ENCODE results near the gene ILF2. TPM values are rescaled to one million over a fixed set of nuclear protein-coding genes. Genes with fewer than 3 reads are reported as not detected.

The ILF2 gene
- total and polyA plus RNA-seq, 4 donors: 46.7 to 133 (median 111) TPM

DNA sequence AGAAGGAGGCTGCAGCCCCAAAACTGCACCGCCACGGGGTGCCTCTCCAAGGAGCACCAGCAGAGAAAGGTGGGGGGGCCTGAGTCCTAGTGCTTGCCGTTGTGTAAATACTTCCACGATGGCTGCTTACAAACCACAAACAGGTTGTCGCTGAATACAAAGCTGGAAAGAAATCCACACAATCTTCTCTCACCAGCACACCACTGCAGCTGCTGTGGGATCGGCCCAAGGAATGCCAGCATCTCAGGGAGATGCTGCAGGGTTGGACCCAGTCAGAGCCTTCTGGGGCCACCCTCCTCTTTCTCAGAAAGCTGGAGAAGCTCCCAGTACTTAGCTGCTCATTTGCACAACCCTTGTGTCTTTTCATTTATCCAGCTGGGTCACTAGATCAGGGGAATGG is 51.6 kb downstream of the ILF2 start:
- no peak overlapping the region for H3K9ac ChIP-seq (ENCODE audit: insufficient read depth in 1 of 2, low read length in 2 of 2)
- TF ChIP-seq CTCF (IDR thresholded peaks at IDR 0.05; ENCODE audit: control extremely low read depth, extremely low read depth): no peak
- ATAC-seq (ENCODE audit: insufficient read depth, low FRiP score) (no peak), DNase-seq (no peak)
- no peaks in the 10 kb centered on the region for H3K27me3 ChIP-seq (ENCODE audit: control insufficient read depth in 3 of 3, insufficient read depth in 3 of 3, low read length in 2 of 3)
- peaks cover 2 to 6% (median 4%) of the 10 kb centered on the region in 4 donors for H3K36me3 ChIP-seq (ENCODE audit: control insufficient read depth in 4 of 4, insufficient read depth in 4 of 4, low read length in 4 of 4)
- peaks cover 0 to 18% (median 11%) of the 10 kb centered on the region in 5 donors for H3K4me1 ChIP-seq (ENCODE audit: control insufficient read depth in 5 of 5, insufficient read depth in 5 of 5, low read length in 5 of 5)
- no peaks in the 10 kb centered on the region for H3K9me3 ChIP-seq (ENCODE audit: control insufficient read depth in 4 of 4, insufficient read depth in 3 of 4, low read length in 3 of 4)
- 86 to 94% methylated on average over 6 of the region's 6 CpGs for WGBS, 2 donors
- no peak overlapping the region for H3K27ac ChIP-seq (ENCODE audit: low read depth in 1 of 2, low read length in 1 of 2)
- no peak overlapping the region for H3K4me3 ChIP-seq

GRCh38 chr1:153617663-153618062 is 53.1 kb downstream of the ILF2 start:
- TF ChIP-seq CTCF (IDR thresholded peaks at IDR 0.05; ENCODE audit: control extremely low read depth, extremely low read depth): peak; percentile 65
- Histone ChIP-seq H3K9ac (ENCODE audit: insufficient read depth in 1 of 2, low read length in 2 of 2) (no peak overlapping the region), H3K4me3 (no peak overlapping the region), H3K27me3 (ENCODE audit: control insufficient read depth in 3 of 3, insufficient read depth in 3 of 3, low read length in 2 of 3) (no peaks in the 10 kb centered on the region), H3K27ac (ENCODE audit: low read depth in 1 of 2, low read length in 1 of 2) (peak overlapping the region in 1 of 2 donors; percentile 49), H3K36me3 (ENCODE audit: control insufficient read depth in 4 of 4, insufficient read depth in 4 of 4, low read length in 4 of 4) (peaks cover 2 to 5% (median 3%) of the 10 kb centered on the region in 4 donors), H3K9me3 (ENCODE audit: control insufficient read depth in 4 of 4, insufficient read depth in 3 of 4, low read length in 3 of 4) (no peaks in the 10 kb centered on the region), H3K4me1 (ENCODE audit: control insufficient read depth in 5 of 5, insufficient read depth in 5 of 5, low read length in 5 of 5) (peaks cover 0 to 27% (median 11%) of the 10 kb centered on the region in 5 donors)
- no peak for ATAC-seq (ENCODE audit: insufficient read depth, low FRiP score)
- DNase-seq: peak in 1 of 3 donors; percentile 74
- 6 to 30% methylated on average over 6 of the region's 6 CpGs for WGBS, 2 donors

GRCh38 chr1:153616917-153617311 is 53.9 kb downstream of the ILF2 start:
- Histone ChIP-seq H3K4me3 (no peak overlapping the region), H3K4me1 (ENCODE audit: control insufficient read depth in 5 of 5, insufficient read depth in 5 of 5, low read length in 5 of 5) (peaks cover 0 to 29% (median 11%) of the 10 kb centered on the region in 5 donors), H3K27ac (ENCODE audit: low read depth in 1 of 2, low read length in 1 of 2) (peak overlapping the region; percentile 10 to 49), H3K9ac (ENCODE audit: insufficient read depth in 1 of 2, low read length in 2 of 2) (peak overlapping the region in 1 of 2 donors; percentile 26), H3K27me3 (ENCODE audit: control insufficient read depth in 3 of 3, insufficient read depth in 3 of 3, low read length in 2 of 3) (no peaks in the 10 kb centered on the region), H3K36me3 (ENCODE audit: control insufficient read depth in 4 of 4, insufficient read depth in 4 of 4, low read length in 4 of 4) (peaks cover 1 to 4% (median 3%) of the 10 kb centered on the region in 4 donors), H3K9me3 (ENCODE audit: control insufficient read depth in 4 of 4, insufficient read depth in 3 of 4, low read length in 3 of 4) (no peaks in the 10 kb centered on the region)
- ATAC-seq (ENCODE audit: insufficient read depth, low FRiP score) (no peak), DNase-seq (peak; percentile 63 to 84 (median 64))
- no peak for TF ChIP-seq CTCF (IDR thresholded peaks at IDR 0.05; ENCODE audit: control extremely low read depth, extremely low read depth)
- 58 to 93% methylated on average over 5 of the region's 5 CpGs for WGBS, 2 donors
